HG03280 (cell line): Measurements from ENCODE around the gene ZMPSTE24.
A peak's percentile ranks its signal among the peaks of the same experiment; 100 is the strongest.
"Not testable (repeated sequence)": the region's sequence is repeated elsewhere in the genome, so short reads cannot be mapped to it uniquely, and the experiment has no call there.

Source experiments
- ATAC-seq: cut with Tn5 transposase; IDR thresholded peaks from one replicate; pipeline ENCODE4 v1.9.1; 2021; ENCODE audit warnings: mild to moderate bottlenecking, moderate library complexity; ENCODE audit not compliant: unreplicated experiment

Gene ZMPSTE24

DNA sequence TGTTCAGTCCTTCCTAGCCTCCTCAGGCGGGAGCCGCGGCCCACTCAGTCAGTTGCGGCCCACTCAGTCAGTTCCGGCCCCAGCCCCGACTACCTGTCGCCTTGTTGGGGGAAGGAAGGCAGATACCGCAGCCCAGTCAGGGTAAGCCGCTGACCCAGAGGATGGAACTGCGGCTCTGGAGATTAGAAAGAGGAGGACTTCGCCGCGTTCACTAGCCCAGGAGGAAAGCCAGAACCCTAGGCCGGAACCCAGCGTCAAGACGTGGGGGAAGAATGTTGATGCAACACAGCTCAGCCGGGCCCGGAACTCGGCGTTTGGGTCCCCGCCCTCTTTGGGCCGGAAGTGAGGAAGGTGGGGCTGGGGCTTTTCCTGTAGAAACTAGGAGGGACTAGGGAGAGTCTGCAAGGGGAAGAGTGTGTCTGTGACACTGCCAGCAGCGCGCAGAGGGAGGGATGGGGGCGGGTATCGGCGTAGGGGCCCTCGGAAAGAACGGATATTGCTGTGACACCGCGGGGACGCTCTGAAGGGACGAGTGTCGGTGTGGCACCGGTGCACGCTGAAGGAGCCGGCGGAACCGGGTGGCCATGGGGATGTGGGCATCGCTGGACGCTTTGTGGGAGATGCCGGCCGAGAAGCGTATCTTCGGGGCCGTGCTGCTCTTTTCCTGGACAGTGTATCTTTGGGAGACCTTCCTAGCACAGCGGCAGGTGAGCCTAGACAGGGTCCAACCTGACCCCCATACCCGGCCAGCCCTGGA, at the start of gene ZMPSTE24:
TSS of gene ZMPSTE24 (plus strand) at position 549 of the 757 bp plus-strand sequence. CDS start at position 585, 36 bp downstream.
- ATAC-seq = peak; percentile 92

GRCh38 chr1:40210511-40211204, 47.4 kb upstream of the ZMPSTE24 start:
- no peak for ATAC-seq

DNA sequence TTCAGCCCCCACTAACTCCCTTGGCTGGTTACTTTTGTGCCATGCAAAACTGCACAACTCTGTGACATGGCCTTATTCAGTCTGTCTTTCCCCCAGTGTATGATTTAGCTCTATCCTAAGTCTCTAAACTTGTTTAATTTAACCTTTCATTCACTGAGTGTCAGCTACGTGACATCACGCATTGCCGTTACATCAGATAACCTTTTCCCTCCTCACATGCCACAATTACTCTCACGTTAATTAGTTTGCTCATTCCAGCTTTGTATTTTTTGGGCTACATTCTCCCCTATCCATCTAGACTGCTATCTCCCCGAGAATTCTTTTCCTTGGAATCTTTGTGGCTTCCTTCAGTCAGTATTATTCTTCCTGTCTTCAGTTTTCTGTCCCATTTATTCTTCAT, 39.7 kb upstream of the ZMPSTE24 start:
- ATAC-seq = no peak

DNA sequence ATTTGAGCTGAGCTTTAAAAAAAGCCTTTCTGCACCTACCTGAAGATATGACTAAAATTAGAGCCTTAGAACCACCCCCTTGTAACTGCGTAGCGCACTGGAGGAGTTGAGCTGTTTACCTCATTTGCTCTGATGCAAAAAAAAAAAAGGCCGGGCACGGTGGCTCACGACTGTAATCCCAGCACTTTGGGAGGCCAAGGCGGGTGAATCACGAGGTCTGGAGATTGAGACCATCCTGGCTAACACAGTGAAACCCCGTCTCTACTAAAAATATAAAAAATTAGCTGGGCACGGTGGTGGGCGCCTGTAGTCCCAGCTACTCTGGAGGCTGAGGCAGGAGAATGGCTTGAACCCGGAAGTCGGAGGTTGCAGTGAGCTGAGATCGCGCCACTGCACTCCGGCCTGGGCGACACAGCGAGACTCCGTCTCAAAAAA, 36.5 kb upstream of the ZMPSTE24 start:
- not testable (repeated sequence) for ATAC-seq

GRCh38 chr1:40221977-40222772, 35.9 kb upstream of the ZMPSTE24 start:
- ATAC-seq = no peak

GRCh38 chr1:40224040-40224439, 34.0 kb upstream of the ZMPSTE24 start:
- ATAC-seq = no peak

- no peak for ATAC-seq
Observed at GRCh38 chr1:40226192-40226591, 31.8 kb upstream of the ZMPSTE24 start.

DNA sequence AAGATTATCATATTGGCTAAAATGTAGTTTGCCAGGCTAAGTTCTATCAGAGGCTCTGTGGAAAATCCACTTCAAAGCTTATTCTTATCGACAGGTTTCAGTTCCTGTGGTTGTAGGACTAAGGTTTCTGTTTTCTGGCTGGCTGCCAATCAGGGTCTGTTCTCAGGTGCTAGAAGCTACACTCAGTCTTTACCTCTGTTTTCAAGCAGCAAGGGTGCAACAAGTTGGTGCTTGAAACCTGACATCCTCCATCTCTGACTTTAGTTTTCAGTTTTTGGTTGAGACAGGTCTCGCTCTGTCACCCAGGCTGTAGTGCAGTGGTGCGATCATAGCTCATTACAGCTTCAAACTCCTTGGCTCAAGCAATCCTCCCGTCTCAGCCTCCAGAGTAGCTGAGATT, 25.6 kb upstream of the ZMPSTE24 start:
- peak; percentile 83 for ATAC-seq

GRCh38 chr1:40239626-40240025, 18.4 kb upstream of the ZMPSTE24 start:
- no peak for ATAC-seq

DNA sequence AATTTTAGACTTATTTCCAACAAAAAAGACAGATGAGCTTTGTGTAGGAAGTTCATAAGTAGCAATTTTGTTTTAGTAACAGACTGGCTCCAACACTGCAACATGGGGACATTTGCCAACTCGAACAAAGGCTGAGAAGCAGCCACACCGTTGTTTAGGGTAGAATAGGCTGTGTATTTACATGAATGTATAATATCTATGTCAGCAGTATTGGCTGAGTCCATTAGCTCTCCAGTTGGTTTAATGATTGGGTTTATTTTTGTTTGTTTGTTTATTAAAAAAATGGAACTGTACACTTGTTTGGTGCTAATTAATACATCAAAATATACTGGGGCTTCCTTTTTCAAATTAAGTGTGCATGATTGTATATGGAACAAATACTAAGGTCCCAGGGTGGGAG, 17.6 kb upstream of the ZMPSTE24 start:
- no peak for ATAC-seq

GRCh38 chr1:40241362-40241761, 16.7 kb upstream of the ZMPSTE24 start:
- ATAC-seq = peak; percentile 11

- ATAC-seq = no peak
Observed at GRCh38 chr1:40243351-40243750, 14.7 kb upstream of the ZMPSTE24 start.

GRCh38 chr1:40244138-40244744, 13.8 kb upstream of the ZMPSTE24 start:
- no peak for ATAC-seq

DNA sequence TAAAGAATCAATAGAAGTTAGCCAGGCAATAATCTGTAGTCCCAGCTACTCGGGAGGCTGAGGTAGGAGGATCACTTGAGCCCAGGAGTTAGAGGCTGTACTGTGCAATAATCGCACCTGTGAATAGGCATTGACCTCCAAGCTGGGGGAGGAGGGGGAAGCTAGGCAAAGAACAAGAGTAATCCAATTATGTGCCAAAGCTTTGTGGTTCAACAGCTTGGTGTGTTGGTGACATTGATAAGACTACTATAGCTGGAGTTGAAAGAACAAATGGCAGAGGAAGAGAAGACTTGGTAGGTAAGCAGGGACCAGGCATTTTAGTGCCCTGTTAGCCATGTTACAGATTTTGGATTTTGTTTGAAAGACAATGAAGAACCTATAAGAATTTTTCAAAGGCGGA, 12.3 kb upstream of the ZMPSTE24 start:
- ATAC-seq = no peak

GRCh38 chr1:40247655-40248054, 10.4 kb upstream of the ZMPSTE24 start, which contains the start of gene TMCO2:
Gene TMCO2, plus strand, starts transcription at chr1:40247937. Its CDS starts 57 bp downstream, at chr1:40247994.
- ATAC-seq = no peak

DNA sequence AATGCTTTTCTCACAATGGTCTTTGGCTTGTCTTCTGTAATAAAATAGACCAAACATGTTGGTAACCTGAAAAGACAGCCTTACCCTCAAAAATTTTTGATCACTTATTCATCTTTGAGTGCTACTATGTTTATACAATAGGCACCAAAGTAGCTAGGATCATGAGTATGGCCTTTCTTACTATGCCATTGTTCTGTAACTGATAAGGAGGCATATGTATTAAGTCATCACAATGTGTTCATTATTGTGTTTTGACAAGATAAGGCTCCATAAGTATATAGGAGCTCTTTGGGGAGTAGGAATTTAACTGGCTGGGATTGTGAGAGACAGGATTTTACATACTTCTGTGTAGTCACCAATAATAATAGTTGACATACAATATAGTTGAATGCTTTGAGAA, 9.6 kb upstream of the ZMPSTE24 start:
- ATAC-seq = no peak

- ATAC-seq = no peak
Observed at GRCh38 chr1:40251456-40251855, 6.6 kb upstream of the ZMPSTE24 start.

- ATAC-seq = no peak
Observed at GRCh38 chr1:40252601-40253000, 5.4 kb upstream of the ZMPSTE24 start.

DNA sequence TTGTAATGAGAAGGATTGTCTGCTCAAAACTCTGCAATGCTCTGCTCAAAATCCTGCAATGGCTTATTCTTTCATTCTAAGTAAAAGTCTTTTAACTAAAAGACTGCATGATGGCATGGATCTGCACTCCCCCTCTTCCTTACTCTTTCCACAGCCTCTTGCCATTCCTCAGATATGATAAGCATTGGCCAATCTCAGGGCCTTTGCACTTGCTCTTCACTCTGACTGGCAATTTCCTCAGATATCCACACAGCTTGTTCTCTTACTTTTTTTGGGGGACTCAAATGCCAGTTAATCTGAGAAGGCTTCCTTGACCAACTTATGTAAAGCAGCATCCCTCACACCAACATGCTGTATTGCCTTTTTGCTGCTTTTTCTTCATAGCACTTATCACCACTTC, 2.8 kb upstream of the ZMPSTE24 start:
- ATAC-seq = no peak

- no peak for ATAC-seq
Observed at GRCh38 chr1:40256401-40257084, 1.5 kb upstream of the ZMPSTE24 start.
